Neural progenitor cell (in vitro differentiated cells): Measurements from ENCODE around the gene NUP35.

Experiments
- EZH2 ChIP-seq: fragments of 200-600 bp; sonication (generic); IDR thresholded peaks from 2 replicates; pipeline ENCODE4 v1.6.1; 2017; ENCODE audit warnings: antibody characterized with exemption, mild to moderate bottlenecking, moderate library complexity
- EZH2phosphoT487 ChIP-seq: fragments of 200-600 bp; sonication (generic); IDR thresholded peaks from 2 replicates; pipeline ENCODE4 v1.6.1; 2017; ENCODE audit warnings: antibody characterized with exemption
- TF ChIP-seq, protein P1 (sequence below): fragments of 200-600 bp; sonication (generic); IDR thresholded peaks from 2 replicates; pipeline ENCODE4 v1.5.1; 2017; ENCODE audit warnings: antibody characterized with exemption, mild to moderate bottlenecking

DNA sequence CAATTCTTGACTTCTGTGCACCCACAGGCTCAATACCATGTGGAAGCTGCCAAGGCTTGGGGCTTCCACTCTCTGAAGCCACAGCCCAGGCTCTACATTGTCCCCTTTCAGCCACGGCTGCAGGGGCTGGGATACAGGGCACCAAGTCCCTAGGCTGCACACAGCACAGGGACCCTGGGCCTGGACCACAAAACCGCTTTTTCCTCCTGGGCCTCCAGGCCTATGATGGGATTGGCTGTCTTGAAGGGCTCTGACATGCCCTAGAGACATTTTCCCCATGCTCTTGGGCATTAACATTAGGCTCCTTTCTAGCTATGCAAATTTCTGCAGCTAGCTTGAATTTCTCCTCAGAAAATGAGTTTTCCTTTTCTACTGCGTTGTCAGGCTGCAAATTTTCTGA is 29.7 kb downstream of the NUP35 start:
- TF ChIP-seq, protein P1, sequence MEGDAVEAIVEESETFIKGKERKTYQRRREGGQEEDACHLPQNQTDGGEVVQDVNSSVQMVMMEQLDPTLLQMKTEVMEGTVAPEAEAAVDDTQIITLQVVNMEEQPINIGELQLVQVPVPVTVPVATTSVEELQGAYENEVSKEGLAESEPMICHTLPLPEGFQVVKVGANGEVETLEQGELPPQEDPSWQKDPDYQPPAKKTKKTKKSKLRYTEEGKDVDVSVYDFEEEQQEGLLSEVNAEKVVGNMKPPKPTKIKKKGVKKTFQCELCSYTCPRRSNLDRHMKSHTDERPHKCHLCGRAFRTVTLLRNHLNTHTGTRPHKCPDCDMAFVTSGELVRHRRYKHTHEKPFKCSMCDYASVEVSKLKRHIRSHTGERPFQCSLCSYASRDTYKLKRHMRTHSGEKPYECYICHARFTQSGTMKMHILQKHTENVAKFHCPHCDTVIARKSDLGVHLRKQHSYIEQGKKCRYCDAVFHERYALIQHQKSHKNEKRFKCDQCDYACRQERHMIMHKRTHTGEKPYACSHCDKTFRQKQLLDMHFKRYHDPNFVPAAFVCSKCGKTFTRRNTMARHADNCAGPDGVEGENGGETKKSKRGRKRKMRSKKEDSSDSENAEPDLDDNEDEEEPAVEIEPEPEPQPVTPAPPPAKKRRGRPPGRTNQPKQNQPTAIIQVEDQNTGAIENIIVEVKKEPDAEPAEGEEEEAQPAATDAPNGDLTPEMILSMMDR = no peak
- TF ChIP-seq EZH2 = no peak
- TF ChIP-seq EZH2phosphoT487 = no peak
